Upper lobe of left lung (tissue), 4 donors: ENCODE measurements around the gene SBF1.

ENCODE experiments used
- CTCF ChIP-seq, 6 experiments: fragments of 450-650 bp in 4 of 6; fragments of 200-600 bp in 2 of 6; sonication (generic) in 2 of 6; IDR thresholded peaks; one replicate each; pipeline ENCODE4 v1.5.1; 2016 to 2019; ENCODE audit warnings: antibody characterized with exemption in 6 of 6
- EP300 ChIP-seq, 4 donors: sonication (generic); formaldehyde crosslinking; IDR thresholded peaks; one replicate each; pipeline ENCODE4 v1.5.1; 2017; ENCODE audit warnings: antibody characterized with exemption in 4 of 4, control low read depth in 2 of 4
- POLR2A ChIP-seq, 4 donors: fragments of 450-650 bp; IDR thresholded peaks; one replicate each; pipeline ENCODE4 v1.5.1; 2016 to 2017; ENCODE audit warnings: antibody characterized with exemption in 4 of 4, mild to moderate bottlenecking in 2 of 4
- POLR2AphosphoS5 ChIP-seq, 2 donors: sonication (generic); formaldehyde crosslinking; IDR thresholded peaks; one replicate each; pipeline ENCODE4 v1.5.1; 2017; ENCODE audit warnings: antibody characterized with exemption in 2 of 2

GRCh38 chr22:50523806-50524675, 49.2 kb upstream of the SBF1 start:
- TF ChIP-seq CTCF (IDR thresholded peaks at IDR 0.05), result no peak
- no peak for TF ChIP-seq EP300 (IDR thresholded peaks at IDR 0.05)
- TF ChIP-seq POLR2AphosphoS5 (IDR thresholded peaks at IDR 0.05), result no peak
- no peak for TF ChIP-seq POLR2A (IDR thresholded peaks at IDR 0.05)
